Stomach (tissue), 9 donors: ENCODE measurements around the gene G3BP2. TPM values are rescaled to one million over a fixed set of nuclear protein-coding genes. Genes with fewer than 3 reads are reported as not detected.
A peak's percentile ranks its signal among the peaks of the same experiment; 100 is the strongest.

Experiments used
- DNase-seq, 2 donors: peaks; one replicate each; pipeline versions ENCODE4 v3.0.0 to v3.0.0-alpha.2; 2013 to 2019
- H3K27ac ChIP-seq, 5 donors: fragments of 200-600 bp in 4 of 5; sonication (generic) in 4 of 5; one replicate each; pipeline ENCODE4 v1.5.1; 2013 to 2019; ENCODE audit warnings: mild to moderate bottlenecking in 1 of 5, moderate library complexity in 1 of 5
- H3K27me3 ChIP-seq, 3 donors: fragments of 200-600 bp; sonication (generic); one replicate each; pipeline ENCODE4 v1.5.1; 2017 to 2019; ENCODE audit warnings: mixed run types in 1 of 3
- H3K36me3 ChIP-seq, 4 donors: fragments of 200-600 bp; sonication (generic); 1 replicate in 3 of 4; 2 replicates in 1 of 4; pipeline ENCODE4 v1.5.1; 2016 to 2019
- H3K4me1 ChIP-seq, 4 donors: fragments of 200-600 bp; sonication (generic); one replicate each; pipeline ENCODE4 v1.5.1; 2016 to 2019
- H3K4me3 ChIP-seq, 4 donors: fragments of 200-600 bp; sonication (generic) in 3 of 4; one replicate each; pipeline ENCODE4 v1.5.1; 2016 to 2019; ENCODE audit warnings: mild to moderate bottlenecking in 1 of 4
- H3K9me3 ChIP-seq, 4 donors: fragments of 200-600 bp; sonication (generic); one replicate each; pipeline ENCODE4 v1.5.1; 2016 to 2019
- EP300 ChIP-seq: sonication (generic); formaldehyde crosslinking; IDR thresholded peaks from one replicate; pipeline ENCODE4 v1.6.1; 2017; ENCODE audit warnings: antibody characterized with exemption
- POLR2A ChIP-seq, 4 donors: fragments of 450-650 bp; IDR thresholded peaks; one replicate each; pipeline ENCODE4 v1.6.1; 2016; ENCODE audit warnings: antibody characterized with exemption in 4 of 4, control low read depth in 2 of 4, mild to moderate bottlenecking in 1 of 4, moderate library complexity in 1 of 4
- POLR2AphosphoS5 ChIP-seq, 3 donors: sonication (generic); formaldehyde crosslinking; IDR thresholded peaks; one replicate each; pipeline ENCODE4 v1.6.1; 2016; ENCODE audit warnings: antibody characterized with exemption in 3 of 3
- WGBS, 5 donors: extraction: QIAGEN DNeasy Blood & Tissue Kit in 3 of 5; methylation state at CpG; one replicate each; pipeline versions ENCODE4 v1.1.5 to v1.1.7; 2013 to 2018; 5-methylcytosine and 5-hydroxymethylcytosine counted together
- intact Hi-C: fragments of 100-400 bp; cut with DNase I; formaldehyde crosslinking; loops from one replicate; pipeline ENCODE4 v1.15.1; 2023; ENCODE audit warnings: low total_unique reads
- polyA plus RNA-seq, 3 donors: library from polyadenylated mRNA; stranded (reverse); fragments of 200-250 nt; gene quantifications; one replicate each; pipeline ENCODE4 v1.2.3, GENCODE V29; 2013
- total RNA-seq, 5 donors: library from RNA; depleted of rRNA; stranded (reverse); fragments of >200 nt; gene quantifications; one replicate each; pipeline versions ENCODE4 v1.1.0 to v1.2.3, GENCODE V29; 2014 to 2016
- TF ChIP-seq, protein P1 (sequence below), 7 experiments: fragments of 450-650 bp in 4 of 7; fragments of 200-600 bp in 3 of 7; sonication (generic) in 3 of 7; IDR thresholded peaks; one replicate each; pipeline ENCODE4 v1.5.1; 2016 to 2019; ENCODE audit warnings: antibody characterized with exemption in 7 of 7, control low read depth in 2 of 7, mild to moderate bottlenecking in 1 of 7
- donor health status: healthy with polysubstance abuse.
- donor health status: Bipolar disorder and iron deficiency.
- donor health status: healthy.

G3BP2 gene
- total and polyA plus RNA-seq, 8 donors = 15.2 to 183 (median 36.4) TPM

GRCh38 chr4:75678965-75679364 lies 5.8 kb upstream of the G3BP2 start:
- no peak for TF ChIP-seq POLR2AphosphoS5 (IDR thresholded peaks at IDR 0.05)
- TF ChIP-seq POLR2A (IDR thresholded peaks at IDR 0.05) = no peak
- TF ChIP-seq, protein P1, sequence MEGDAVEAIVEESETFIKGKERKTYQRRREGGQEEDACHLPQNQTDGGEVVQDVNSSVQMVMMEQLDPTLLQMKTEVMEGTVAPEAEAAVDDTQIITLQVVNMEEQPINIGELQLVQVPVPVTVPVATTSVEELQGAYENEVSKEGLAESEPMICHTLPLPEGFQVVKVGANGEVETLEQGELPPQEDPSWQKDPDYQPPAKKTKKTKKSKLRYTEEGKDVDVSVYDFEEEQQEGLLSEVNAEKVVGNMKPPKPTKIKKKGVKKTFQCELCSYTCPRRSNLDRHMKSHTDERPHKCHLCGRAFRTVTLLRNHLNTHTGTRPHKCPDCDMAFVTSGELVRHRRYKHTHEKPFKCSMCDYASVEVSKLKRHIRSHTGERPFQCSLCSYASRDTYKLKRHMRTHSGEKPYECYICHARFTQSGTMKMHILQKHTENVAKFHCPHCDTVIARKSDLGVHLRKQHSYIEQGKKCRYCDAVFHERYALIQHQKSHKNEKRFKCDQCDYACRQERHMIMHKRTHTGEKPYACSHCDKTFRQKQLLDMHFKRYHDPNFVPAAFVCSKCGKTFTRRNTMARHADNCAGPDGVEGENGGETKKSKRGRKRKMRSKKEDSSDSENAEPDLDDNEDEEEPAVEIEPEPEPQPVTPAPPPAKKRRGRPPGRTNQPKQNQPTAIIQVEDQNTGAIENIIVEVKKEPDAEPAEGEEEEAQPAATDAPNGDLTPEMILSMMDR (IDR thresholded peaks at IDR 0.05) = no peak
- no peak for TF ChIP-seq EP300

DNA sequence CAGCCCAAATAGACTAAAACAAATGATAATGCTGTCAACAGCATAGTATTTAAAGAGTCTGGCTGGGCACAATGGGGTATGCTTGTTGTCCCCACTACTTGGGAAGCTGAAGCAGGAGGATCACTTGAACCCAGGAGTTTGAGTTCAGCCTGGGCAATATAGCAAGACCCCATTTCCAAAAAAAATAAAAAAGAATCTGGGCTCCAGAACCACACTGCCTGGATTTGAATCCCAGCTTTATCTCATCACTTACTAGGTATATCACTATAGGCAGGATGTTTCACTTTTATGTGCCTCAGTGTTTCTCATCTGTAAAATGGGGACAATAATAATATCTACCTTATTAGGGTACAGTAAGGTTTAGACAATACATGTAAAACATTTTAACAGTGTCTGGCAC lies 5.3 kb upstream of the G3BP2 start:
- TF ChIP-seq, protein P1 (IDR thresholded peaks at IDR 0.05) = no peak
- TF ChIP-seq POLR2A (IDR thresholded peaks at IDR 0.05) (no peak), POLR2AphosphoS5 (IDR thresholded peaks at IDR 0.05) (no peak), EP300 (no peak)
- intact Hi-C loops = loop anchor here (10.0 kb wide), 1 partner anchor 46 kb away; the partner anchor contains the start of gene USO1
- Histone ChIP-seq H3K36me3 (no peaks in the 10 kb centered on the region), H3K4me1 (peaks cover 7 to 8% (median 7%) of the 10 kb centered on the region in 4 donors), H3K4me3 (no peak overlapping the region), H3K27ac (no peak overlapping the region), H3K9me3 (no peaks in the 10 kb centered on the region), H3K27me3 (no peaks in the 10 kb centered on the region)
- DNase-seq = no peak

More at GRCh38 chr4:75678965-75679364, 5.8 kb upstream of the G3BP2 start:
- intact Hi-C loops = loop anchor here (10.0 kb wide), 1 partner anchor 46 kb away; the partner anchor contains the start of gene USO1
- Histone ChIP-seq H3K9me3 (no peaks in the 10 kb centered on the region), H3K4me1 (peaks cover 3 to 5% (median 4%) of the 10 kb centered on the region in 4 donors), H3K36me3 (no peaks in the 10 kb centered on the region), H3K27ac (no peak overlapping the region), H3K27me3 (no peaks in the 10 kb centered on the region), H3K4me3 (no peak overlapping the region)
- no peak for DNase-seq

DNA sequence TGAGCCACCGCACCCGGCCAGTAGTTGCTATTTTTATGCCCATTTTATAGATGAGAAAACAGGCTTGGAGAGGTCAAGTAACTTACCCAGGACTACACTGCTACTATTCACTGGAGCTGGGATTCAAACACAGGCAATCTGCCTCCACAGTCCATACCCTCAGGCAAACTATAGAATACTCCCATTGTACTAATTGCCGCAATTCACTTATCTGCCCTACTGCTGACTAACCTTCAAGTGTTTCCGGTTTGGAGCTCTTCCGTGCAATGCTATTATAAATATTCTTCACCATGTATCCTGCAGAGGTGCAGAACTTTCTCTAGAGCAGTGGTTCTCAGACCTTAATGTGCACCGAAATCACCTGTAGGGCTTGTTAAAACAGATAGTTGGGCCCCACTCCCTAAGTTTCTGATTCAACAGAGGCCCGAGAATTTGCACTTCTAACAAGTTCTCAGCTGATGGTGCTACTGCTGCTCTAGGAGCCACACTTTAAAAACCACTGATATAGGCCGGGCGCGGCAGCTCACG lies 1.9 kb upstream of the G3BP2 start:
- no peak for DNase-seq
- 85 to 93% (median 92%) methylated on average over 11 of the region's 11 CpGs for WGBS, 5 donors
- H3K27ac ChIP-seq = peak overlapping the region in 1 of 5 donors; percentile 98
- no peaks in the 10 kb centered on the region for H3K27me3 ChIP-seq
- TF ChIP-seq, protein P1 (IDR thresholded peaks at IDR 0.05) = no peak
- no peak for TF ChIP-seq EP300
- TF ChIP-seq POLR2AphosphoS5 (IDR thresholded peaks at IDR 0.05) = no peak
- no peak for TF ChIP-seq POLR2A (IDR thresholded peaks at IDR 0.05)
- intact Hi-C loops = loop anchor here (10.0 kb wide), 1 partner anchor 50 kb away; the partner anchor contains the start of gene USO1
- no peak overlapping the region for H3K4me3 ChIP-seq
- H3K36me3 ChIP-seq = no peaks in the 10 kb centered on the region
- H3K4me1 ChIP-seq = peaks cover 7 to 30% (median 24%) of the 10 kb centered on the region in 4 donors
- H3K9me3 ChIP-seq = no peaks in the 10 kb centered on the region

DNA sequence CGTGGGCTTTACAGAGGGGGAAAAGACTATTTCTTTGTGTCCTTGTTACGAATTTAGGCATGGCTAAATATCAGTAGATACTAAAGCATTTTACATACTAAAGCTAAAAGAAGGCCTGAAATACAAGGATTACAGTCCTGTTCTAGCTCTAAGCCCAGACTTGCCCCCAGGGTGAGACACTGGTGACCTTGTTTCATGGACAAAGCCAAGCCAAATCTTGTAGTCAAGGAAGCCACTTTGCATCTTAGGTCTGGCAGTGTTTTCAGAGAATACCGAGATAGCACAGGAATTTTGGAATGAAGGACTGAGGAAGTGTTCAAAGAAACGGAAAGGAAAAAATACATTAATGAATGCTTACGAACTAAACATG lies 733 bp upstream of the G3BP2 start:
- Histone ChIP-seq H3K27me3 (no peaks in the 10 kb centered on the region), H3K4me1 (peaks cover 7 to 41% (median 33%) of the 10 kb centered on the region in 4 donors), H3K27ac (peak overlapping the region; percentile 82 to 100 (median 98)), H3K36me3 (no peaks in the 10 kb centered on the region), H3K4me3 (peak overlapping the region; percentile 82 to 98 (median 93)), H3K9me3 (no peaks in the 10 kb centered on the region)
- 16 to 34% (median 18%) methylated on average over 5 of the region's 5 CpGs for WGBS, 5 donors
- intact Hi-C loops = loop anchor here (10.0 kb wide), 1 partner anchor 51 kb away; the partner anchor contains the start of gene USO1
- no peak for TF ChIP-seq POLR2AphosphoS5 (IDR thresholded peaks at IDR 0.05)
- TF ChIP-seq POLR2A (IDR thresholded peaks at IDR 0.05) = no peak
- TF ChIP-seq, protein P1 (IDR thresholded peaks at IDR 0.05) = no peak
- TF ChIP-seq EP300 = no peak
- peak in 1 of 2 donors; percentile 55 for DNase-seq
